Adipose tissue (tissue), 3 donors: Measurements from ENCODE around the gene OR52R1. TPM values are rescaled to one million over a fixed set of nuclear protein-coding genes. Genes with fewer than 3 reads are reported as not detected.
"Not testable (repeated sequence)": the region's sequence is repeated elsewhere in the genome, so short reads cannot be mapped to it uniquely, and the experiment has no call there.

Experiments
- H3K27ac ChIP-seq: one replicate; pipeline ENCODE4 v1.5.1; 2013; ENCODE audit warnings: low read depth, low read length
- WGBS, 3 donors: extraction: QIAGEN DNeasy Blood & Tissue Kit; methylation state at CpG; one replicate each; pipeline ENCODE4 v1.1.7; 2013; 5-methylcytosine and 5-hydroxymethylcytosine counted together
- polyA plus RNA-seq, 3 donors: library from polyadenylated mRNA; stranded (reverse); fragments of 200-250 nt; gene quantifications; one replicate each; pipeline ENCODE4 v1.2.3, GENCODE V29; 2013
- donor health status: healthy with polysubstance abuse.
- donor health status: Bipolar disorder and iron deficiency.
- donor health status: healthy.

The OR52R1 gene
- 1 to 10 TPM in 1 of 3 donors, not detected in 2; 1.2 TPM for polyA plus RNA-seq

DNA sequence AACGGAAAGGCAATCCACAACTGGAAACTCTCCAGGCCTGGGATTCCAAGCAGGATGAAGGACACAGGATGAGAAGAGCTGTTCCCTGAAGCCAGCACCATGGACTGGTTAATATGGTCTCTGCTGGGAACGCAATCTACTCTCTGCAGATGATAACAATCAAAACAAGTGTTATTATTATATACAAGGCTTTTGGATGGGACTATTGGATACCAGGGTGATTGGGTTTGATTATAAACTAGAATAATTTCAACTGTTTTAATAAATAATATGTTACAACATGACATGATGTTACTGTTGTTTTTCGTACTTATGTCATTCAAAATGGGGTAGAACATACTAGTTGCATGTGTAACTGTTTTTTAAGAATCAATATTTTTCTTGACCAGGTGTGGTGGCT, at the start of gene OR52R1:
OR52R1 (minus strand) TSS at position 101 of the 400 bp plus-strand sequence; CDS start at position 101, 0 bp downstream.
- WGBS, 3 donors = 68 to 88% (median 87%) methylated on average over 3 of the region's 3 CpGs
- H3K27ac ChIP-seq = no peak within 1 kb of the TSS

GRCh38 chr11:4851033-4851432, 46.9 kb upstream of the OR52R1 start:
- no peak overlapping the region for H3K27ac ChIP-seq
- WGBS, 3 donors = 7 to 17% (median 13%) methylated on average over 4 of the region's 4 CpGs

DNA sequence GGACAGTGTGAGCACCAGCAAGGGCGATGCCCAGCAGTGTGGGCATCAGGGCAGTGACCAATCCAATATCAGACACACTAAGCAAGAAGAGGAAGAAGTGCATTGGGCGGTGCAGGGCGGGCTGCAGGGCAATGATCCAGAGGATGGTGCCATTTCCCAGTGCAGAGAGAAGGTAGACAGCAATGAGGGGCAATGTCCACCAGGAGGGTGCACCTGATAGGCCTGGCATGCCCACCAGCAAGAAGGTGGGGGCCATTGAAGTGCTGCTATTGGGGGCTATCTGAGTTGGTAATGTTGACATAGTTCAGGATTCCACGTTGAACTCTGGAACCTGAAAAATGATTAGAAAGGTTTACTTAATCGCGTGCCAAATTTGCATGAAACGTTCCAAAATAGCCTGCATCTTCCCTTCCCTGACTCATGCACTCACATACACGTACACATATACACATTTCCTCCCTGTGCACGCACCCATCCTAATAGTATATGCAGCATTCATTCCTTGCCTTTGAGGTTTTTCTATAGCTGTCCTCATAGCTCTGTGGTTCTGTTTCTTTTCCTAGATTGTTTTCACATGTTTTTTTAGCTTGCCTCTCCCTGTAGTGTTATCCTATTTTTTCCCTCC, 44.8 kb upstream of the OR52R1 start, which contains the start of gene OR51S1:
OR51S1 (minus strand) TSS at position 301 of the 625 bp plus-strand sequence; CDS start at position 301, 0 bp downstream.
- 61 to 72% (median 72%) methylated on average over 9 of the region's 9 CpGs for WGBS, 3 donors
- H3K27ac ChIP-seq = no peak within 1 kb of the TSS

- no peak overlapping the region for H3K27ac ChIP-seq
- WGBS, 3 donors = 62 to 86% (median 82%) methylated on average over 2 of the region's 2 CpGs
Measured at GRCh38 chr11:4839851-4840549, 35.8 kb upstream of the OR52R1 start.

GRCh38 chr11:4830909-4831308, 26.7 kb upstream of the OR52R1 start:
- 41 to 78% (median 69%) methylated on average over 2 of the region's 2 CpGs for WGBS, 3 donors
- H3K27ac ChIP-seq = no peak overlapping the region

DNA sequence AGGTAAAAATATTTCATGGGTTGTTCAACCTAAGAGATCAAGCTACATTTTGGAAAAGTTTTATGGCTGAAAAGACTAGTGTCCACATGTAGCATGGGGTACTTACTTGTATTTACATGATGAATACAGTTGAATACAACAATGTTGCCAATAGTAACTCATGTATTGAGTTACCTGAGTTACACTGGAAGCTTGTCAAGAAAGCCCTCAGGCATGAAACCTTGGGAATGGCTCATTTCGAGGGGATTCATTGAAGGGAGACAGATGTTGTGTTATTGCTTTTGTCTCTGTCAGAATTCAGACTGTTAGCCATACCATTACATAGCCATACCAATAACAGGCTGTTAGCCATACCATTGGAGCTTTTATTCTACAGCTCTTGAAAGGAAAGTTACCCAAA, 26.2 kb upstream of the OR52R1 start:
- WGBS, 3 donors = 62 to 69% (median 63%) methylated on average over 1 of the region's 1 CpG

GRCh38 chr11:4826425-4826824, 22.2 kb upstream of the OR52R1 start:
- H3K27ac ChIP-seq = no peak overlapping the region

More for the DNA sequence above, 26.2 kb upstream of the OR52R1 start:
- no peak overlapping the region for H3K27ac ChIP-seq

GRCh38 chr11:4825132-4825531, 21.0 kb upstream of the OR52R1 start:
- no peak overlapping the region for H3K27ac ChIP-seq

GRCh38 chr11:4821021-4821420, 16.8 kb upstream of the OR52R1 start, which contains the start of gene OR51F2:
Gene OR51F2, plus strand, starts transcription at chr11:4821321. Its CDS starts 101 bp downstream, at chr11:4821422.
- no peak within 1 kb of the TSS for H3K27ac ChIP-seq
- 81 to 94% (median 88%) methylated on average over 1 of the region's 1 CpG for WGBS, 3 donors

DNA sequence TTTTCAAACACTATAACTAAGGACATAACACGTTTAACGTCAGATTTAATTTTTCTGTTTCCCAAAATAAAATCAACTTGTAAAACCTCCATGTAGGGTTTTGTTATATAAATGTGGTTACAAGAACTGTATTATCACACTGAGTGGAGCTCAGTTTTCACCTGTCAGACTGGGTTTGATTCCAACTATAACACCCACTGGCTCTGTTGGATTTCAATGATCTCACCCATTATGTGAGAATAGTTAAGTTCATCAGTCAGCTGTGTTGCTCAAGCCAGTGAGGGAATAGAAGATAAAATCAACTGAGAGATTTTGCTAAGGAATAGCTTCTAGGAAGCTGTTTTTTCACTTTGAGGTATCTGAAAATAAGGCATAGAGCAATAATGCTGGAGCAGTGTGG, 5.1 kb upstream of the OR52R1 start:
- WGBS, 3 donors = 83 to 94% (median 91%) methylated on average over 2 of the region's 2 CpGs

GRCh38 chr11:4808476-4808875, 4.3 kb upstream of the OR52R1 start:
- H3K27ac ChIP-seq = no peak overlapping the region
- WGBS, 3 donors = 89 to 100% (median 95%) methylated on average over 1 of the region's 1 CpG

More for the DNA sequence above, 5.1 kb upstream of the OR52R1 start:
- H3K27ac ChIP-seq = no peak overlapping the region

GRCh38 chr11:4801316-4801715, 2.9 kb downstream of the OR52R1 start:
- not testable (repeated sequence) for H3K27ac ChIP-seq
- WGBS, 3 donors = 73 to 80% (median 78%) methylated on average over 4 to 5 of the region's 5 CpGs

- H3K27ac ChIP-seq = no peak overlapping the region
- 48 to 75% (median 67%) methylated on average over 6 of the region's 6 CpGs for WGBS, 3 donors
Measured at GRCh38 chr11:4798427-4799183, 5.6 kb downstream of the OR52R1 start.

- 18 to 26% (median 20%) methylated on average over 2 of the region's 2 CpGs for WGBS, 3 donors
Measured at GRCh38 chr11:4797206-4797605, 7.0 kb downstream of the OR52R1 start.

DNA sequence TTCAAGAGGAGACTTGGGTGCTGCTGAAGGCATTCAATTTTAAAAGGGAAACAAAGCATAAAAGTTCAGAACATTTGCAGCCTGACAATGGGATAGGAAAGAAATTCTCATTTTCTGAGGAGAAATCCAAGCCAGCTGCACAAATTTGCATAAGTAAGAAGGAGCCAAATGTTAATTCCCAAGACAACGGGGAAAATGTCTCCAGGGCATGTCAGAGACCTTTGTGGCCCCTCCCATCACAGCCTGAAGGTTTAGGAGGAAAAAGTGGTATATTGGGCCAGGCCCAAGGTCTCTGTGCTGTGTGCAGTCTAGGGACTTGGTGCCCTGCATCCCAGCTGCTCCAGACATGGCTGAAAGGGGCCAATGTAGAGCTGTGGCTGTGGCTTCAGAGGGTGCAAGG, 21.7 kb downstream of the OR52R1 start:
- H3K27ac ChIP-seq = no peak overlapping the region
- 48 to 74% (median 67%) methylated on average over 1 of the region's 1 CpG for WGBS, 3 donors

More at GRCh38 chr11:4797206-4797605, 7.0 kb downstream of the OR52R1 start:
- H3K27ac ChIP-seq = no peak overlapping the region

DNA sequence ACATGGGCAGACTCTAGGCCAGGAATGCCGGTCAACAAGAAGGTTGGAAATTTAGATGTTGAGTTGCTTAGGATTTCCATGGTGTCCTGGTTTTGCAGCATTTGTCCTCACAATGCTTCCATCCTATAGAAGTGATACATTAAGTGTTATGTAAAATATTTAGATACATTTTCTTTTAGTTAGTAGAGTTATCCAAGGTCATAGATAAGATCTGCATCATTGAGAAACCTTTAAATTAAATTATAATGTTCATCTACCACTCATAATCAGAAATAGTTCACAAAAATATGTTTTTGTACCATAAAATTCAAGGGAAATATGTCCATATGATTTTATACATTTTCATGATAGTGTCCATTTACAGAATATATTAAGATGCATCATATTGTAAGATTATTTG, 34.3 kb downstream of the OR52R1 start, which contains the start of gene OR51F1:
OR51F1 (minus strand) TSS at position 101 of the 400 bp plus-strand sequence; CDS start at position 101, 0 bp downstream.
- 96 to 98% (median 96%) methylated on average over 1 of the region's 1 CpG for WGBS, 3 donors
- no peak within 1 kb of the TSS for H3K27ac ChIP-seq

DNA sequence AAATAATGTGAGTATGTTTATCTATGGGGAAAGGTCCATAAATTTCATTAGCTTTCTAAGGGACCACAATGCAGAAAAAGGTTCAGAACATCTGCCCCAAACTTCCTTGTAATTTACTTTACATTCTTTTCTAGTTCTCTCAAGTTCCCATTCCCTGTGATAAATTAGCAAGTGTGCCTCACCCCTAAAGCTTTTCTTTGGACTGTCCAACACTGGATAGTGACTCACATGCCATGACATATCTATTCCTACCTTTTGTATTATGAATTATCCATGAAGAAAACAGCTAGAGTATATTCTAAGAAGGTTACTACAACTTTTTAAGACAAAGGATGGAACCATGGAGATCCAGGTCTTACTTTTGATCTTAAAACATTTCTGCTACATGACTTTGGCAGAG, 36.1 kb downstream of the OR52R1 start:
- H3K27ac ChIP-seq = no peak overlapping the region

DNA sequence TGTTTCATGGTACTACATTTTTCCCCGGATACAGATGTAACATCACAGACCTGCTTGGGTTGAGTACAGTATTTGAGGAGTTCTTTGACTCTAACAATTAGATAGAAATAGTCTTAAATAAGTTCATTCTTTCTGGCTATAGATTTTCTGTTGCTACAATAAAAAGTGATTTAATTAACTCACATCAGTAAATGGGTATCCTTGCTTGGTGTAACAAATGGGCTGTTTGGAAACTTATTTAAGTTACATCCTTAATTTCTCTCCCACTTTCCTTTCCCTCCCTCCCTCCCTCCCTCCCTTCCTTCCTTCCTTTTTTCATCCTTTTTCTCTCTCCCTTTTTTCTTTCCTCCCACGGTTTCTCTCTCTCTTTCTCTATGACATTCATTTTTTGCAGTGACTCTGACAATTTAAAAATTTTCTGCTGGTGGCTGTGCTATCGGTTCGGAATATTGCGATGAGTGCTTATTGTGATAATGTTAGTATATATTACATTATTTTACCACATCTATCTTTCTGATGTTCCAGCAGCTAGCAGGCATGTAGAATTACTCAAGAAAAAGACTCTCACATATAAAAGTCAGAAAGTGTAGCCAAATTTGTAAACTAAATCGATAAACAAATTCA, 37.6 kb downstream of the OR52R1 start:
- no peak overlapping the region for H3K27ac ChIP-seq
- WGBS, 3 donors = 80 to 87% (median 83%) methylated on average over 6 of the region's 6 CpGs

DNA sequence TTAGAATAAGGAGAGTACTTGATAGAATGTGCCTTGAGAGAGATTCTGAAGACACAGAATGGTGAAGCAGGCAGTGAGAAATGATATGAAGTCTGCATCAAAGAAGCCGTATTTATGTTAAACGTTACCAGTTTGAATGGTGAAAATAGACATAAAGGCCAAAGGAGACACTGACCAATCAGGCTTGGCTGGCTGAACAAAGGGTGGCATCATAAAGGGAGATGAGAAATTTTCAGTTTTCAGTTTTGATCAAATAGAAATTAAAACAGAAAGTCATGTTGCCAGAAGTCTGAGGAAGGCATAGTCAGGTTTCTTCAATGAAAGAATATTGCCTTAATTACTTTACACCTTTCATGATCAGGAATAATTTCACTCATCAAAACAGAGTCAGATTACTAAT, 41.1 kb downstream of the OR52R1 start:
- H3K27ac ChIP-seq = no peak overlapping the region
- 75 to 85% (median 82%) methylated on average over 2 of the region's 2 CpGs for WGBS, 3 donors
